Measurements from ENCODE around the gene CRTAP. TPM values are rescaled to one million over a fixed set of nuclear protein-coding genes. Genes with fewer than 3 reads are reported as not detected.
"Not testable (repeated sequence)": the region's sequence is repeated elsewhere in the genome, so short reads cannot be mapped to it uniquely, and the experiment has no call there.

Gene CRTAP
- polyA plus RNA-seq, 3 donors, result 154 to 187 (median 169) TPM

DNA sequence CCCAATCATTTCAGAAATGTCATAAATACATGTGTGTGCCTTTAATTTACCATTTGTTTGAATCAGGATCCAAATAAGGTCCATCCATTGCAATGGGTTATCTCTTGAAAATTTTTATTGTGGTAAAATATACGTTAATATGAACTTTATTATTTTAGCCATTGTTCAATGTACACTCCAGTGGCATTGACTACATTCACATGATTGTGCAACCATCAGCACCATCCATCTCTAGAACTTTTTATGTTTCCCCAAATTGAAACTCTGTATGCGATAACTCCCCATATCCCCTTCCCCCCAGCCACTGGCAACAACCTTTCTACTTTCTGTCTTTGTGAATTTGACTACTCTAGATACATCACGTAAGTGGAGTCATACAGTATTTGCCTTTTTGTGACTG, 12.0 kb downstream of the CRTAP start:
- DNase-seq (ENCODE audit: extremely low read depth in 1 of 11, low read depth in 9 of 11, low spot score in 4 of 11), result no peak

- no peak for DNase-seq (ENCODE audit: extremely low read depth in 1 of 11, low read depth in 9 of 11, low spot score in 4 of 11)
These were observed 14.9 kb downstream of the CRTAP start for GRCh38 chr3:33128706-33129105.

- no peak for DNase-seq (ENCODE audit: extremely low read depth in 1 of 11, low read depth in 9 of 11, low spot score in 4 of 11)
These were observed 16.3 kb downstream of the CRTAP start for GRCh38 chr3:33130144-33130543.

- peak in 7 of 11 donors; percentile 37 to 69 (median 61) for DNase-seq (ENCODE audit: extremely low read depth in 1 of 11, low read depth in 9 of 11, low spot score in 4 of 11)
These were observed 17.7 kb downstream of the CRTAP start for GRCh38 chr3:33131331-33132018.

- no peak for DNase-seq (ENCODE audit: extremely low read depth in 1 of 11, low read depth in 9 of 11, low spot score in 4 of 11)
These were observed 18.2 kb downstream of the CRTAP start for GRCh38 chr3:33132019-33132360.

- DNase-seq (ENCODE audit: extremely low read depth in 1 of 11, low read depth in 9 of 11, low spot score in 4 of 11), result no peak
These were observed 20.3 kb downstream of the CRTAP start for GRCh38 chr3:33134026-33134625.

DNA sequence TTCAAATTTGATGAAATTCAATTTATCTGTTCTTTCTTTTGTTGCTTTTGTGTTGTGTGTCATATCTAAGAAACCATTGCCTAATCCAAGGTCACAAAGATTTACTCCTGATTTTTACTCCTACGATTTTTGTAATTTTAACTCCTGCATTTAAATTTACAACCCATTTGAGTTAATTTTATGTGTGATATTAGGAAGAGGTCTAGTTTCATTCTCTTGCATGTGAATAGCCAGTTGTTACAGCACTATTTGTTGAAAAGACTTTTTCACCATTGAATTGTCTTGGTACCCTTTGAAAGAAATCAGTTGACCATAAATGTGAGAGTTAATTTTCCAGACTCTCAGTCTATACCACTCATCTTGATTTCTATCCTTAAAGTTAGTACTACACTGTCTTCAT, 23.9 kb downstream of the CRTAP start:
- no peak for DNase-seq (ENCODE audit: extremely low read depth in 1 of 11, low read depth in 9 of 11, low spot score in 4 of 11)

GRCh38 chr3:33139006-33139623, 25.3 kb downstream of the CRTAP start:
- not testable (repeated sequence) for DNase-seq (ENCODE audit: extremely low read depth in 1 of 11, low read depth in 9 of 11, low spot score in 4 of 11)

- DNase-seq (ENCODE audit: extremely low read depth in 1 of 11, low read depth in 9 of 11, low spot score in 4 of 11), result no peak
These were observed 26.2 kb downstream of the CRTAP start for GRCh38 chr3:33139996-33140395.

DNA sequence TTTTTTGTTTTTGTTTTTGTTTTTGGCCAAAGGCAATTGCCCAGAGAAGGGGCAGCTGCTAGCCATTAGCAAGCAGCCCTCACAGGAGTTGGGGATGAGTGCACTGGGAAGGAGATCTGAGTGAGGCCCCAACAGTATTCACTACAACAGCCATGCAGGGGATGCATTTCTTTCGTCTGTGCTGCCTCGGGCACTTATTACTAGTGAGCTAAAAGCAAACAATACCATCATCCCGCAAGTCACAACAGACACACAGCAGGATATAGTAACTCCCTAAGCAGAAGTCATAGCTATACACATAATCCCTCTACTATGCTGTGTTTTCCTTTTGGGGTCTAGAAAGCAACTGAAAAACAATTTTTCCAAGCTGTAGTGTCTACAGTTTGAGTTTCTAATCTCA, 27.2 kb downstream of the CRTAP start:
- DNase-seq (ENCODE audit: extremely low read depth in 1 of 11, low read depth in 9 of 11, low spot score in 4 of 11), result no peak

GRCh38 chr3:33144433-33144832, 30.6 kb downstream of the CRTAP start:
- no peak for DNase-seq (ENCODE audit: extremely low read depth in 1 of 11, low read depth in 9 of 11, low spot score in 4 of 11)

- DNase-seq (ENCODE audit: extremely low read depth in 1 of 11, low read depth in 9 of 11, low spot score in 4 of 11), result no peak
These were observed 31.5 kb downstream of the CRTAP start for GRCh38 chr3:33145221-33145900.

GRCh38 chr3:33145901-33146580, 32.2 kb downstream of the CRTAP start:
- no peak for DNase-seq (ENCODE audit: extremely low read depth in 1 of 11, low read depth in 9 of 11, low spot score in 4 of 11)

DNA sequence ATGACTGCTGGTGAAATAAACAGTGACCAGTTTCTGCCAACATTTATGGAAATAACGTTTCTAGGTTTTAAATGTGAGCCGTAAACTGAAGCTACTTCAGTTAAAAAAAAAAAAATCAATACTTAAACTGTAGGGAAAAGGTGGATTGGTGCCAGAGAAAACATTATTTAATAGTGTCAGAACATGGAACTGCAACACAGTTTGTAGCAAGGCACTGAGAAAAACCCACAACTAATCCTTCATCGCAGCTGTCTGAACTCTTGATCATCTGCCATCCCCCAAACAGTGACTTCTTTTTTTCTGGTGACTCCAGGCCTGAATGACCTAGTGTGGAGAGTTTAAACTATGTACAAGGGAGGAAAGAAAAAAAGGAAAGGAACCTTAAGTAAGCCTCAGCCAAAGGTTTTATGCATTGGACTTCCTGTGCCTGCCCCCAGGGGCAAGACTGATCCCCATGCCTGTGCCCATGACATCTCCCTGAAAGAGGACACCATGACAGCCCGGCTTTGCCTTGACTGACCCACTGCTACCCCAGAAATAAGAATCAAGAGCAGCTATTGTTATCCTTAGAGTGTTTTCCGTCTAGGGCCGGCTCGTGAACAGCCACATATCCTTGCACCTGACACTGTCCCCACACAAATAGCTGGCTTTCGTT, 33.1 kb downstream of the CRTAP start:
- peak in 5 of 11 donors; percentile 12 to 27 (median 13) for DNase-seq (ENCODE audit: extremely low read depth in 1 of 11, low read depth in 9 of 11, low spot score in 4 of 11)

GRCh38 chr3:33149342-33149741, 35.5 kb downstream of the CRTAP start:
- no peak for DNase-seq (ENCODE audit: extremely low read depth in 1 of 11, low read depth in 9 of 11, low spot score in 4 of 11)

DNA sequence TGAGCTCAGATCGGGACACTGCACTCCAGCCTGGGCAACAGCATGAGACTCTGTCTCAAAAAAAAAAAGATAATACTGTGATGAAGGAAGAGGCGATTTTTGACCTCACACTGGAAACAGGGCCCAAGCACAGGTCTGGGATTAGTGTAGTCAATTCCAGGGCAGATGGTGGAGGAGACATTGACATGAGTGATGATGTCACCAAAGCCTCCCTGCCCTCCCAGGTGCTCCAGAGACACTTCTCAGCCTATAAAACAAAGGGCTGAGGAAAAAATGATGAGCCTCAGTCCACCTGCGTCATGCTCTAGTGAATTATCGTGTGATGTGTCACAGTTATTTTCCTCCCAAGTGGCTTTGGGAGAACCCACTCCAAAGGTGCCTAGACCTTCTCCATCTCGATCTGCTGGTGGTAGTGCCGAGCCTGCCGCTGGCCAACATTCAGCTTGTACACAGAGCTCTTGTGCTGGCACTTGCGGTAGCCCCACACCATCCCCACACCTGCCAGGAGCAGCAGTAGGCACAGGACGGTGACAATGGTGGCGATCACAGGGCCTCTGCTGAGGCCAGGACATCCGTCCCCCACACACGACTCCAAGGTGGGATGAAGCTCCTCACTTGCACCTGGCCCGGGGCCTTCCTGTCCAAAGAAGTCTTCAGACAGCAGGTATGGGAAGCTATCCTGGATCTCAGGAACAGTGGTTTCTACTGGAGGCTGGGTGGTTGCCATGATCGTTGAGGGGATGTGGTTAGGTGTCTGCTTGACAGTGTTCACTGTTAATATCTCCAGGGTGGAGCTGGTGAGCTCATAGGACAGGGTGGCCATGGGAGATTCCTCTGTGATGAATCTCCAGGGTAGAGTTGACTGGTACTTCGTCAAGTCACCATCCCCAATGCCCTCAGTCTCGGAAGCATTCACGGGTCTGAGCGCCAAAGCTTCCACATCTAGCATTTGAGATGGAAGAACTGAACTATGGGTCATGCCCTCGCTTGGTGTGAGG, 38.8 kb downstream of the CRTAP start:
- DNase-seq (ENCODE audit: extremely low read depth in 1 of 11, low read depth in 9 of 11, low spot score in 4 of 11), result no peak

GRCh38 chr3:33153782-33154181, 40.0 kb downstream of the CRTAP start:
- no peak for DNase-seq (ENCODE audit: extremely low read depth in 1 of 11, low read depth in 9 of 11, low spot score in 4 of 11)

- DNase-seq (ENCODE audit: extremely low read depth in 1 of 11, low read depth in 9 of 11, low spot score in 4 of 11), result no peak
These were observed 41.5 kb downstream of the CRTAP start for GRCh38 chr3:33155301-33155700.
